ENCODE results near the gene EFR3B.
"Not testable (repeated sequence)": the region's sequence is repeated elsewhere in the genome, so short reads cannot be mapped to it uniquely, and the experiment has no call there.

Gene EFR3B

DNA sequence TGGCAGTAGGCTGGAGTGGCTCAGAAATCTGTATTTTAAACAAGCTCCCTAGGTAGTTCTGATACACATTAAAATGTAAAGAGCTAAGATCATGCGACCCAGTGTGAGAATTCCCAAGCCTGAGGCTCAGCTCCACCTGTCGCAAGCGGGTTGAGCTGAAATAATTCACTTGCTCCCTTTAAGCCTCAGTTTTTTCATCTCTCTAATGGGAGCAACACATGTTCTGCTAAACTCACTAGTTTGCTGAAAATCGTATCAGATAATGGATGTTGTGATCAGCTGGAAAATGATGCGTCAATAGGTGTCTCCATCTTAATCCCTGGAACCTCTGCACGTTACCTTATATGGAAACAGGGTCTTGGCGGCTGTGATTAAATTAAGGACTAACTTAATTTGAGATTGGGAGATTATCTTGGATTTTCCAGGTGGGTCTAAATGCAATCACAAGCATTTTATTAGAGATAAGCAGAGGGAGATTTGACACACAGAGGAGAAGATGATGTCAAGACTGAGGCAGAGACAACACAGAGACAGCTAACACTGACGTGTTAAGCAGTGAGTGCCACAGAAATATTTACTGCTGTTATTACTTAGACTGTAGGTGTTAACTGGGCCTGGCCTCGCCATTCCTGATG lies 73.5 kb downstream of the EFR3B start:
- DNase-seq: no peak

DNA sequence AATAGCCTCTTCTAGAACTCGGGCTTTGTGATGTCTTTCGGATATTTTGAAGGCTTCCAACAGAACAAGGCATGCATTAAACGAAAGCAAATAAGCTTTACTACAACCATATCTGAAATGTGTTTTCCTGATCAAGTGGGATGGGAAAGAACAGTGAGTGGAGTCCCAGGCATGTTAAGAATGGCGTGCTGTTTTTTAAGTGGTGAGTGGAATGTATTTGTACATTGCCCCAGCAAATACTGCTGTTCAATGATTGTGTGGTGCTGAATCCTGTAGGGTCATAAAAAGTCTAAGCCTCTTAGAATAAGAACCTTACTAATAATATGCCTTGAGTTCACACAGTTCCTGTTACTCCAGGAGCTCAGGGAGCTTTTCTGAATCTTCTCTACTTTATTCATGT lies 74.0 kb downstream of the EFR3B start:
- DNase-seq: no peak

DNA sequence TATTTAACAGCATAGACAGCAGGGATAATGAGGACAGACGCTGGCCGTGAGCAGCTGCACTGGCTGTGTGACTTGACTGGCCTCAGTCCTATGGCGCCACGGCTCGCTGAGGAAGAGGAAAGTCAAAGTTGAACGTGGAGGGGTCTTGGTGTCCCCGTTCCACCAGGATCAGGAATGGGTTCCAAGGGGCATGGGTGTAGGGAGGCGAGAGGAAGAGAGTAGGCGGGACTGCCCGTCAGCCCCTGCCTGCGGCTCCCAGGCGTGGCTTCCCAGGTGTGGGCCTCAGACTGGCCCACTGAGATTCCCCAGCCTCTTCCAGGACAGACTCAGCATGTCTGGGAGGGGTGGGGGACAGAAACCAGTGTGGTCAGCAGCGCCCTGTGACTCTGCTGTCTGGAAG lies 75.1 kb downstream of the EFR3B start:
- no peak for DNase-seq

DNA sequence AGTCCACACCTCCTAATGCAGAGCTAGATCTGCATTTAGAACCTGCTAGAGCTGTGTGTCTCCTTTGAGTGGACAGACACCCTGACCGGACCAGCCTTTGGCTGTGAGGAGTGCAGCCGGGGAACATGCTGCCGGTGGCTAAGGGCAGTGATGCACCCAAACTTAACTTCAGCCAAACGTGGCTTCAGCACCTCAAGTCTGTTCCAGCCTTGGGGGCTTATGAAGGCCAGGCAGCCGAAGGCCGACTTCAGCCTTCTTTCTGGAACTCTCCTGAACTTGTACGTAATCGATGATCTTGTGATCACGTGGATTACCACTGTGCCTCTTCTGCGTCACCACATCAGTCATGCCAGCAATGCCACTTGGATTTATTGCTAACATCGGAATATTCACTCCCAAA lies 77.4 kb downstream of the EFR3B start:
- no peak for DNase-seq

DNA sequence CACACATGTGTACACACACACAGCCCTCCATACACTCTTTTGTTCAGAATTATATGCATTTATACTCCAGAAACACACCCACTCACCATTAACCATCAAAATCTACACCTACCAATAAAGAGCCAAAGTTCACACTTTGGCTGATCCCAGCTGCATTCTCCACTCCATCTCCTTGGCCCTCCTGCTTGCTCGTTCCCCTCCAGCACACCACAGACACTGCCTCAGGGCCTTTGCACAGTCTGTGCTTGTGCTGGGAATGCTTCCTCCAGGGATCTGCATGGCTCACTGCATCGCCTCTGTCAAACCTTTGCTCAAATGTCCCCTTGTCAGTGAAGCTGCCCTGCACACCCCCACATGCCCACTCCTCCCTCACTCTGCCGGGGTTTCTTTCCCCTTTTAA lies 80.5 kb downstream of the EFR3B start:
- DNase-seq: no peak

DNA sequence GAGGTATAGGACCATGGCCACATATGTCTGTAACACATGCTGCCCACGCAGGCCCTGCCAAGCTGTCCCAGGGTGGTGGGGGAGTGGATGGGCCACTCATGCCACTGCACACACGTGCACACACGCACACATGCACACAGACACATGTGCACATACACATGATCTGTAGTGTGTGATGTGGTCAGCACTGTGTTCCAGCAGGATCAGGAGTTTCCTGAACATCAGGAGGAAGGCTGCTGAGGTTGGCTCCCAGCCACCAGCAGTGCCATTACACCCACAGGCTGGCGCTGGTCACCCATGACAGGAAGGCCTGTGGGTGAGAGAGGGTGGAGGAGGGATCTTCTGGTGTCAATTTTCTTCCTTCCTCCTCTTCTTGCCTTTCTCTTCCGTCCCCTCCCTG lies 81.8 kb downstream of the EFR3B start:
- no peak for DNase-seq

DNA sequence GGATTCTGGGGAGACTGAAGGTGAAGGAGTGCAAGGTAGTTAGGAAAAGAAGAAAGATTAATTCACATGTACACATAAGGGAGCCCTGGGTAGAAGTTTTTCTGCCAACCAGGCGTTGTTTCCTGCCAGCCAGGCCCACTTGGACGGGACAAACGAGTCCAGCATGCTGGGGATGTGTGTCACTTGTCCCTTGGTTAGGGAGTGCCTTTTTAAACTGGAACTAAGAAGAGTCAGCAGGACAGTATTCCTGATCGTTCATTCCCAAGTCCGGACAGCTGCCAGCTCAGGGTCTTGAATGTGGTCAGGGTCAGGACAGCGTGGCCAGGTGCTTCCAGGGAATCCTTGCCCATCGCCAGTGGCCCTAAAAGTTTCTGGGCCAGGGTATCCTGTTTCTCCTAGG lies 83.3 kb downstream of the EFR3B start:
- no peak for DNase-seq

DNA sequence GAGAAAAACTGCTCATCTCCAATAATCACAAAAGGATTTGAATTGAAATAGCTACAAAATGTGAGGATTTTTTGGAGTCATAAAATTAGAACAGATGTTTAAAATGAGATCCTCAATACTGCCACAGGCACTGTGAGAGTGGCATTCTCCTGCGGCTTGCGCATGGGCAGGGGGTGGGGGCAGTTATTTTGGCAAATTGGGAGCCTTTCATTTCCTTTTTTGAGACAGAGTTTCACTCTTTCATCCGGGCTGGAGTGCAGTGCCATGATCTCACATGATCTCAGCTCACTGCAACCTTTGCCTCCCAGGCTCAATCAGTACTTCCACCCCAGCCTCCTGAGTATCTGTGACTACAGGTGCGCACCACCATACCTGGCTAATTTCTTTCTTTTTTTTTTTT lies 84.1 kb downstream of the EFR3B start:
- DNase-seq: no peak

DNA sequence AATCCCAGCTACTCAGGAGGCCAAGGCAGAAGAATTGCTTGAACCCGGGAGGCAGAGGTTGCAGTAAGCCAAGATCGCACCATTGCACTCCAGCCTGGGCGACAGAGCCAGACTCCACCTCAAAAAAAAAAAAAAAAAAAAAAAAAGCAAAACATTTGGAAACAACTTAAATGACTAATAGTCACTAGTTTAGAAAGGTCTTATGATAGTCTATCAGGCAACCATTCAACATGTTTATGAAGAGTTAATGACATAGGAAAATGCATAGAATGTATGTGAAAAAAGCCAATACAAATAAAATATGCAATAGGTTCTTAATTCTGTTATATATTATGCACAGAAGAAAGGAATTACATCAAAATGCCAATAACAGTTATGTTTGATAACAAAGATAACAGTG lies 85.2 kb downstream of the EFR3B start:
- DNase-seq: not testable (repeated sequence)

DNA sequence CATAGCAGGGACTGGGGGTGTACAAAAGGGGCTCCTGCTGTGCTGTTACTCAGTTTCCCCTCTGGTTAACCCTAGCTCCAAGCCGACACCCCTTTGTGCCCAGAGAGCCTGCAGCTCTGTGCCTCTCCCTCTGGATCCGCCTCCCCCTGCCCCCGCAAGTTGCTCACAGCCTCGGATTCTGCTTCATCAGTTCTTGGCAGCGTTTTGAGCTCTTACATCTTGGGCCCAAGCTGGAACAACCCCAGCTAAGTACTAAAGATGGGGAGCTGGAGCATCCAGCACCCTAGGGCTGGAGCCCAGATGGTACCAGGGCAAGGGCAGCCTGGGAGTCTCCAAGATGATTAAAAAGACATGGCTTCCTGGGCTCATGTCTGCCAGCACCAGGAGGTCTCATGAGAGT lies 85.8 kb downstream of the EFR3B start:
- DNase-seq: no peak

DNA sequence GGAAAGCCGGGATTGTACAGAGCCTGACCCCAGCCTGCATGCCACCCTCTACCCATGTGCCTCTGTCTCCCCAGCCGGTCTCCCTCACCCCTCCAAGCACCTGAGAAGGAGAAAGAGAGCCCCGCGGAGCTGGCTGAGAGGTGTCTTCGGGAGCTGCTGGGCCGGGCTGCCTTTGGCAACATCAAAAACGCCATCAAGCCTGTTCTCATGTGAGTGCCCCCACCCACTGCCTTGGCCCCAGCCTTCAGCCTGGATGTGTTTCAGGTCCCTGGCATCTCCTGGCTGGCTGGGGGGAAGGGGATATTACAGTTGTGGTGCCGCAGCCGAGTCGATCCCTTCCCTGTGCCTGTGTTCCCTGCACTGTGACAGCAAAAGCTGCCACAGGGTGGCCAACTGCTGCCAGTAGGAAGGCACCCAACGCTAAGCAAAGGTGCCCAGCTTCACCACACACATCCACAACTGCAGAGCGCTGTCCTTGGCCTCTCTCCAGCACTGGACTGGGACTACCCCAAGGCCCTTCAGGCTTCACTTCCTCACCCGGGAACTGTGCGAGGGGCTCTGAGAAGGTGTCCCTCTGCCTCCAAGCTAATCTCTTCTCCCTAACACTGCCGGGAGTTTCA lies 88.1 kb downstream of the EFR3B start:
- DNase-seq: no peak

DNA sequence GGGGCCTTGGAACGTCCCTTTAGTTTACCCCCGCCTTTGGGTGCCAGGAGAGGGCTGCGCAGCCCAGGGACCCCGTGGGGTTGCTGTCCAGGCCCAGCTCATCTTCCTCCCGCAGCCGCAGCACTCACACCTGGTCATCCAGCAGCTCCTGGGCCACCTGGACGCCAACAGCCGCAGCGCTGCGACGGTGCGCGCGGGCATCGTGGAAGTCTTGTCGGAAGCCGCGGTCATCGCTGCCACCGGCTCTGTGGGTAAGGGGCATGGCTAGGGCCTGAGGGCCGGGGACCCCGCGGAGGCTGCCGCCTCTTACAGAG lies 89.3 kb downstream of the EFR3B start:
- no peak for DNase-seq

DNA sequence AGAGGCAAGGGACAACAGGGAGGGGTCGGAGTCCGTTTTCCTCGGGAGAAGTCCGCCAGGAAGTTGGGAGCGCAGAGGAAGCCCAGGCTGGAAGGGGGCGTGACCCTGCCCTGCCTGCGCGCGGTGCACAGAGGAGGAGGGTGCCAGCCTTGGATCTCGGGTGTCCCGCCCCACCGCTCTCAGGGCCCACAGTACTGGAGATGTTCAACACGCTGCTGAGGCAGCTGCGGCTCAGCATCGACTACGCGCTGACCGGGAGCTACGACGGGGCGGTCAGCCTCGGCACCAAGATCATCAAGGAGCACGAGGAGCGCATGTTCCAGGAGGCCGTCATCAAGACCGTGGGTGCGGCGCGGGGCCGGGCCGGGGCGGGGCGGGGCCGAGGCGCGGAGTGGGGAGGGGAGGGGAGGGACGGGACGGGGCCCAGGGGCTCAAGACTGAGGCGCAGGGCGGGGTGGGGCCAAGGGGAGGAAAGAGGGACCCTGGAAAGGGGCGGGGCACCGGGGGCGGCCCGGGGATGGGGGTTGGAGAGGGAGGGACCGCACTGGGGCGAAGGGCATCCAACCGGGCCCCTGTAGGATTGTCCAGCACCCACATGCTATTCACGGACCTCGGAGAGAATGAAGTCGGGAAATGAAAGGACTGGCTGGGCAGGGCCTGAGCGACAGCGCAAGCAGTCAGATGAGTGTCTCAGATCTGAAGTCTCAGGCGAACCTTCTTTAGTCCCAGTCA lies 89.9 kb downstream of the EFR3B start:
- DNase-seq: no peak

DNA sequence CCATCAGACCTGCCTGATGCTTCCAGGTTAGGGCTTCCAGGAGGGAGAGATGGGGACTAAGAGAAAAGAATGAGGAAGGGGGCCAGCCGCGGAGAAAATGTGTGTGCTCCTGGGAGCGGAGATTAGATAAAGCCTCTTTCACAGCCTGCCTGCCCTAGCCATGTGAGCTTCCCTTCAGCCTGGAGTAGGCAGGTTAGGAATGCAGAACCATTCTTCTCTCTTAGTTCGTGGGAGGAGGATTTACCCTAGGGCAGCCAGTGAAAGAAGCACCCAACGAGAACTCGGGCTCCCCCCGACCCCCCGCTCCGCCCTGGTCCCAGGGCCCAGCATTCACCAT lies 90.4 kb downstream of the EFR3B start:
- DNase-seq: no peak

DNA sequence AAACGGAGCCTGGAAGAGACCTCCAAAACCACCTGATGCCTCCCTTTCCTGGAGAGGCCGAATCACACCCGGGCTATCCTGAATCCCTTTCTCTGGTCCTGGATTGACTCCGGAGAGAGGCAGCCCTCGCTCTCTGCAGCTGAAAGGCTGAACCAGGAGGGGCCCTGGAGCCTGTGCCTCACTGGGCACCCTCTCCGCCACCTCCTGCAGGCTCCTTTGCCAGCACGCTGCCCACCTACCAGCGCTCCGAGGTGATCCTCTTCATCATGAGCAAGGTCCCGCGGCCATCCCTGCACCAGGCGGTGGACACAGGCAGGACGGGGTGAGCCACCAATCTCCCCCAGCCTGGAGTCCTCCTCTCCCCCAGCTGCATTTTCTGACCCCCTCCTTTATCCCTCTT lies 90.8 kb downstream of the EFR3B start:
- no peak for DNase-seq

DNA sequence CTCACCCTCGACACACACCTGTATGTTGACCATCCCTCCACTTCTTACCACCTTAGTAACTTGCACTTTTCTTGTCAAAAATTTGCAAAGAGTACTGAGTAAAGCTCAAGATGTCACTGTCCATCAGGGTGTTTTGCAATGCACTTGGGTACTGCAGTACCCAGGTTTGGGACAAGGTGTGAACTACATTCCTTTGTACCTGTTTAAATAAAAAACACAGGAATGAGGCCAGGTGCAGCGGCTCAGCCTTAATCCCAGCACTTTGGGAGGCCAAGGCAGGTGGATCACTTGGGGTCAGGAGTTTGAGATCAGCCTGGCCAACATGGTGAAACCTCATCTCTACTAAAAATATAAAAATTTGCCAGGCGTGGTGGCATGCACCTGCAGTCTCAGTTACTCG lies 98.7 kb downstream of the EFR3B start:
- not testable (repeated sequence) for DNase-seq

DNA sequence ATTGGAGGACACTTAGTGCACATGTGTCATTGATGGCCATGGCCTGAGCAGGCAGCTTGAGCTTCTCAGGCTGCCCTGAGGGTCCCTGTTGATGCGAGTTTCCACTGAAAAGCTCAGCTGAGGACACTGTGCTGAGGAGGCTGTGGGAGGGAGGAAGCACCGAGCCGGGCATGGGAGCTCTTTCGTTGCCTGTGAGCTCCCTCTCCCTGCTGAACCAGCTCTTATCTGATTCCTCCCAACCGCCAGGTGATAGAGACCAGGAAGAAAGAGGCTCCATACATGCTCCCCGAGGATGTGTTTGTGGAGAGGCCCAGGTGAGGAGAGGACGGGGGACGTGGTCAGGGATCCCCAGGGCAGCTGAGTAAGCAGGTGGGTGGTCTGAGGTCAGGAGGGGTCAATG lies 99.2 kb downstream of the EFR3B start:
- DNase-seq: no peak

DNA sequence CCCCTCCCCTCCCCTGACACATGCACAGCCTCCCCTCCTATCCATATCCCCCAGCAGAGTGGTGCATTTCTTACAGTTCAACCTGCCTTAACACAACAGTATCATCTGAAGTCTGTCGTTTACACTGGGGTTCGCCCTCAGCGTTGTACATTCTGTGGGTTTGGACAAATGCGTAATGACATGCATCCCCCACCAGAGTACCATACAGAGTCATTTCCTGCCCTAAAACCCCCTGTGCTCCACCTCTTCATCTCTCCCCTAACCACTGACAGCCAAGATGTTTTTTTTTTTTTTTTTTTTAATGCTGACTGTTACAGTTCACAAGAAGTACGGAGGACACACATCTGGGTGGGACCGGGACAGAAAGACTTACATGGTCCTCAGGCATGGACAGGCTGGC lies 103.9 kb downstream of the EFR3B start:
- DNase-seq: no peak

DNA sequence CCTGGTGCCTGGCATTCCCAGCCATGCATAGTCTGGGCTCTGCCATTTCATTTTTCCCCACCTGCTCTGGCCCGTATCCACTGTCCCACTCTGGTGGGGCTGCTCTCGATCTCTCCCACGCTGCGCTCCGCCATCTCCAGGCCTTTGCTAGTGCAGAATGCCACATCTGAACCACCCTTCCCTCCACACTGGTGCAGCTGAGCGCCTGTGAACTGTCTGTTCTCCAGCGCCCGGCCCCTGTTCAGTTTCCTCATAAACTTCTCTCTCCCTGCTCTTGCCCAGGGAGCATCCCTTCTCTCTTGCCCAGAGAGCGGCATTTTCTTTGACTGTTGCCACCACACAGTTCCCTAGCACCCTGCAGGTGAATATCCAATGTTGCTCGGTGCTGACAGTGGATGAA lies 105.0 kb downstream of the EFR3B start:
- DNase-seq: no peak

DNA sequence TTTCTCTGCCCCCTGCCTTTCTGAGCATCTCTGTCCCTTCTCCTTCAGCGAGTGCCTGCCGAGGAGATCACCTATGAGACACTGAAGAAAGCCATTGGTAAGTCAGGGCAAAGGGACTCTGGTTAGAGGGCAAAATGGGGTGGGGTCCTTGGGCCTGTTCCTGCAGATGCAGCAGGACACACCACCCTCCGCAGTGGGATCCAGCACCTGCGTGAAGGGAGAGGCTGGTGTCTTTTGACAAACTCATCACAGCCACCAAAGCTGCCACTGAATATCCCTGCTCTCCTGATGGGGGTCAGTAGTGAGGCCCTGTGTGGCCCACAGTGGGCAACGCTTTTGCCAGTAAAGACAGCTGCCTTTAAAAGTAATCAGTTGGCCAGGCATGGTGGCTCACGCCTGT lies 107.8 kb downstream of the EFR3B start:
- no peak for DNase-seq

DNA sequence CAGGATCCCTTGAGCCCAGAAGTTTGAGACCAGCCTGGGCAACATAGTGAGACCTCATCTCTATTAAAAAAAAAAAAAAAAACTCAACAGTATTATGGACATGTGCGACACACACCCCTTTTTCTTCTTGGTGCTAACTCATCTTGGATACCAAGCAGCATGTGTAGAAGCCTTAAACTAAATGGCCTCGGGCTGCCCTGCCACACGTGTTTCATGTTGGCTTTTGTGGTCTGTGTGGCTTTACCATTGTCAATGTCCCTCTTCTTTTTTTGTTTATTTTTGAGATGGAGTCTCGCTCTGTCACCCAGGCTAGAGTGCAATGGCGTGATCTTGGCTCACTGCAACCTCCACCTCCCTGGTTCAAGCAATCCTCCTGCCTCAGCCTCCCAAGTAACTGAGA lies 109.1 kb downstream of the EFR3B start:
- DNase-seq: not testable (repeated sequence)

DNA sequence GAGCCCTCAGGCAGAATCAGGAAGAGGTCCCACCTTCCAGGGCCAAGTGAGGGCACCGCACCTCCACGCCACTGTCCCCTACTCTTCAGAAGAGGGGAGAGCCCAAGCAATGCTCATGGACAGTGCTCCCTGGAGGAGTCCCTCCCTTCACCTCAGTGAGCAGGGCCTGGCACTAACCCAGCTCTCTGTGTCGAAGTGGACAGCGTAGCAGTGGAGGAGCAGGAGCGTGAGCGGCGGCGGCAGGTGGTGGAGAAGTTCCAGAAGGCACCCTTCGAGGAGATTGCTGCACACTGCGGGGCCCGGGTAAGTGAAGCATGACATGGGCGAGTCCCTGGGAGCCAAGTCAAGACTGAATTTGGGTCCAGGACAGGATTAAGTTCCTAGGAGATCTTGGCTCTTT lies 109.8 kb downstream of the EFR3B start:
- DNase-seq: no peak

DNA sequence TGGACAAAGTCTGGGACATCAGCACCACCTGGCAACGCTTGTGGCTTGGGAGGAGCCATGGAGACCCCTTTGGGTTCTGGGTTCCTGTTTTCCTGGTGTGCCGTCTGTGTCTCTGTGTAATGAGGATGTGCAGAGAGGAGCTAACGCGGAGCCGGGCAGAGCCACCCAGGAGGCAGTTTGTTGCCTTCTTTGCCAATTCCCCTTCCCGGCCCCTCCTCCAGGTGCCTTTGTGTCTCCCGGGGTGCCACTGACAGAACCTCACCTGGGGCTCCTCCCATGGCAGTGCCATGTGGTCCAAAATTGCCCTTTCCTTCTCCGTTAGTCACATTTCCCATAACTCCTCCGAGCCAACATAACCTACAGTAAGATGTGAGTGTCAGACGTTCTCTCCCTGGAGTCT lies 113.5 kb downstream of the EFR3B start:
- DNase-seq: no peak

DNA sequence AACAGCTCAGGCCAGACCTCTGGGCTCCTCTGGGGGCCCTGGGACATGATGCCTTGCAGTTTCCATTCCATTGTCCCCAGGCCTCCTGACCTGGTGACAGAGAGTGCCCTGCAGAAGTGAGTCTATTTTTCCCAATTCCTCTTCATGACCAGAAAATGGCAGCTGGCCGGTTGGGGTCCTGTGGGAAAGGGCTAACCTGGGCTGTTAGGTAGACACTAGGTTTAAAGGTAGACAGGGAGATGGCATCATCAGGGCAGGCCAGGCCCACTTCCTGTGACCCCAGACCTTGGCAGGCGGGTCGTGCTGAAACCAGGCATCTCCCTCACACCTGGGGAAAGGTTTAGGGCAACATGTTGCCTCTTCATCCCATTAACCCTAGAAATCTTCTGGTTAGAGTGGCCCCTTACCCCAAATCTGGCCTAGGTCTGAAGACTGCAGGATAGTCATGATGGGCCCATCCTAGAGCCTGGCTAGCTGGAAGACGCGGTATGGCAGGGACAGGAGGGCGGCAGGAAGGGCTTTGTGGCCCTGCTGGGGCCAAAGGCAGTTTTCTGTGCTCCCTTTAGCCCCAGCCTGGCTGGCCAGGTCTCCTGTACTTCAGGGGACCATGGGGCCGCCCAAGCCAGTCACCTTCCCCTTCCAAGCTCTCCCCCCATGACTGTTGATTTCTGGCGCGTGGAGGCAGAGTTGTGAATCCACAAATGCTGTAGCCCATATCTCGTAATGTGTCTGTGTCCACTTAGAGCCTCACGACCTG lies 116.4 kb downstream of the EFR3B start:
- DNase-seq: no peak
